Prostate gland (tissue), 2 donors: ENCODE data around the gene ARHGEF3.

ENCODE experiments used
- CTCF ChIP-seq, 4 experiments: fragments of 200-600 bp in 2 of 4; fragments of 450-650 bp in 2 of 4; sonication (generic) in 2 of 4; IDR thresholded peaks; 1 replicate in 3 of 4; 2 replicates in 1 of 4; pipeline ENCODE4 v1.5.1; 2016 to 2019; ENCODE audit warnings: antibody characterized with exemption in 4 of 4, mild to moderate bottlenecking in 2 of 4, moderate library complexity in 2 of 4
- POLR2A ChIP-seq: fragments of 450-650 bp; IDR thresholded peaks from one replicate; pipeline ENCODE4 v1.6.1; 2016; ENCODE audit warnings: antibody characterized with exemption, mild to moderate bottlenecking
- POLR2AphosphoS5 ChIP-seq: sonication (generic); formaldehyde crosslinking; IDR thresholded peaks from one replicate; pipeline ENCODE4 v1.6.1; 2017; ENCODE audit warnings: antibody characterized with exemption

DNA sequence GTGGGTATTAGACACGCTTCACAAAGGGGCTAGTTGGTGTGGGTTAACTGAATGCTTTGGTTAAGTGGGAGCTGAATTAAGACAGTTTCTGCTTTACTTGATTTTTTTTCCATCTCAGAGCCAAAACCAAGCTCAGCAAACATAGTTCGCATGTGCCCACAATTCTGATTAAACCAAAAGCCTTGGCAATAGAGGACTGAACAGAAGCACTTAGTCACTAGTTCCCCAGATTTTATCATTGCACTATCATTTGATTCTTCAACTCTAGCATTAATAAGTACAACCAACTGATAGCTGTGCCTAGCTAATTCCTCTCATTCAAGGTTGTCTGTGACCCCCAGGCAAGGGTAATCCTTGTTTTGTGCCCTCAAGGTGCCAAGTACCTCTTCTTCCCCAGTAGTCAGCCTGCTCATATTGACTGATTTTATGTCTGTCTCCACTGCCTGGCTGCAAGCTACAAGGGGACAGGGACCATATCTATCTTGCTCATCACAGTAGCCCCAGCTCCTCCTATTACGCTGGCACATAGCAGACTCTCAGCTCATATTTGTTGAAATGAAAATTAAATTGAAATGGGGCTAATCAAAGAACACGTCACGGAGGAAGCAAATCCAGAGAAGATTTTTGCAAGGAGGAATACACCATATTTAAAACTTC, 9.9 kb upstream of the ARHGEF3 start:
- TF ChIP-seq CTCF (IDR thresholded peaks at IDR 0.05) (no peak), POLR2A (no peak), POLR2AphosphoS5 (no peak)
